T47D (cell line): ENCODE data around the gene IGBP1.
"Not testable (repeated sequence)": the region's sequence is repeated elsewhere in the genome, so short reads cannot be mapped to it uniquely, and the experiment has no call there.

ENCODE experiments used
- DNase-seq, 2 experiments: peaks; one replicate each; pipeline versions ENCODE4 v3.0.0 to v3.0.0-alpha.2; 2011 to 2012; ENCODE audit warnings: low read depth in 1 of 2, low spot score in 1 of 2
- JUND ChIP-seq: IDR thresholded peaks from 2 replicates; pipeline ENCODE4 v1.6.1; 2012; ENCODE audit warnings: low read depth
- in situ Hi-C: cut with HindIII; loops from 2 replicates; pipeline ENCODE4 v1.10.0; 2016; ENCODE audit warnings: low sequenced_read_pairs, low pct_unique_long_range_greater_than_20kb

Gene IGBP1

GRCh38 chrX:70133303-70134115, at the start of gene IGBP1:
TSS of gene IGBP1 (plus strand) at chrX:70133447. CDS start at chrX:70133948, 501 bp downstream.
- DNase-seq = peak; percentile 24 to 64
- TF ChIP-seq JUND = no peak
- in situ Hi-C loops = no loop called here

DNA sequence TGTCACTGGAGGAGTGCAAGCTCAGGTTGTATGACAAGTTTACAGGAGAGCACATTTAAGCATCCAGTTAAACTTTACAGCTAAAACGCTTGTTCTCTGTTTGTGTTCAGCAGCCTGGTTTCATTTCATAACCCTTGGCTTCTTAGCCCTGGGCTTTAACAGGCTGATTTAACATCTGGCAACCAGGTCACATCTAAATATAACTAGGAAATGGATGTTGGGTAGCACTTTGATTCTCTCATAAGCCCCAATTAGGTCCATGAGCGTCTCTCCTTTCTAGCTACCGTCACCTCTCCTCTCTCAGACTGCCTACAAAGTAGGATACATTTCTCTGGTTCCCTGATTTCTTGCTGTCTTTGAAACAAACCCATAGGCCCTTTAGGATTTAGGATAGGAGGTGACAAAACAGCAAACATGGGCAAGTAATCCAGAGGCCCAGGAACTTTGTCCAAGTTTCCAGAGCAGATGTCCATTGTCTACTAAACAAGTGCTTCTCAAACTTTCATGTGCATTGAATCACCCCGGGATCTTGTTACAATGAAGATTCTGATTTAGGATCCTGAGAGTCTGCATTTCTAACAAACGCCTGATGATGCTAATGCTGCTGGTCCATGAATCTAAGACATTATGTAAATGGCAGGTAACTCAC, 48.5 kb upstream of the IGBP1 start:
- TF ChIP-seq JUND = no peak
- in situ Hi-C loops = no loop called here
- DNase-seq = no peak

- DNase-seq = peak in 1 of 2 experiments; percentile 30
- in situ Hi-C loops = no loop called here
- TF ChIP-seq JUND = no peak
Observed at GRCh38 chrX:70087857-70088630, 45.2 kb upstream of the IGBP1 start.

DNA sequence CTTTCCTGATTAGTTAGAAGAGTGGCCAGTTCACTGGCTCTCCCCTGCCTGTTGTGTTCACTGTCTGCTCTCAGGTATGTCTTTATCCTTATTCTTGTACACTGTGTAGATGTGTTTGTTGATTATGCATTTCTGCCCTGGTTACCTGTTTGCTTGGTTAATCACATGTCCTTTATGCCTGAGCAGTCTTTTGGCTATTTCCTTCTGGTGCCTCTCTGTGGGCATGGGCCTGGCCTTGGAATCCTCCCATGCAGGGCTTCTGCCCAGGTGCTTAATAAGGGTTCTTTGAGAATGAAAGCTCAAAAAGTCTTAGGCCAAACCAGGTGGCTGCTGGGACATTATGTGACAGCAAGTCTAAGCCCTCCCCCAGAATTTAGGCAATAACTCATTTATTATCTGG, 44.5 kb upstream of the IGBP1 start:
- peak in 1 of 2 experiments; percentile 36 for DNase-seq
- TF ChIP-seq JUND = no peak
- in situ Hi-C loops = no loop called here

GRCh38 chrX:70089604-70090297, 43.5 kb upstream of the IGBP1 start:
- TF ChIP-seq JUND = no peak
- in situ Hi-C loops = no loop called here
- no peak for DNase-seq

DNA sequence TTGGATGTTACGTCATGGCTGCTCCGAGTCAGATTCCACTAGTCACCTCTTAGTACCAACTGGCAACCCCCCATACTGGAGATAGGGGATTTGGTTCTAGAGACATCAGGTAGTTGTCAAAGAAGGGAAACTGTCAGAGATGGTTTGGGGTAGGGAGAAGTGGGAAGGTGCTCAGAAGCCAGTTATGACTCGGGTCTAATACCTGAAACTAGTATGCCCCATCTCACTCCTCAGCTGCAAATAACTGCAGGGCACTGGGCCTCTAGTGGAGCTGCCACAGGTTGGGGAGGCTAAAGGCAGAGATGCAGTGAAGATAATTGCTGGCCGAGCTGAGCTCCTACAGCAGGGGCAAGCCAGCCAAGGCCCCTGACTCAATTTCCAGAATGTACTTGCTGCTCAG, 41.0 kb upstream of the IGBP1 start:
- DNase-seq = no peak
- TF ChIP-seq JUND = no peak
- in situ Hi-C loops = no loop called here

DNA sequence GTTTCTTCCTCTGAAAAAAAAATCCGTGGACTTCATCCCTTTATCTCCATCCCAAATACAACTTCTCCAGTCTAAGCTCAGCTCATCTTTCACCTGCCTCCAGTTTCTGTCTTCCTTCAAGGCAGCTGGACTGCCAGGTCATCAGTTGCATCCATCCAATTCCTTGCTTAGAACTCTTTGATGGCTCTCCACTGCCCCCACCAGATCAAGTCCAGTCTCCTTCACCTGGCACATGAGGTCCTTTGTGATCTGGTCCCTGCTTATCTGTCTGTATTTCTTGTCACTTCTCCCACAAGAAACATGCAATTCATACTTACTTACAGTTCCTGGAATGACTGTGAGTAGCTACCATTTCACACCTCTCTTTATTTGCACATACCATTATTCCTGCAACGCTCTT, 37.2 kb upstream of the IGBP1 start:
- peak in 1 of 2 experiments; percentile 26 for DNase-seq
- in situ Hi-C loops = no loop called here

DNA sequence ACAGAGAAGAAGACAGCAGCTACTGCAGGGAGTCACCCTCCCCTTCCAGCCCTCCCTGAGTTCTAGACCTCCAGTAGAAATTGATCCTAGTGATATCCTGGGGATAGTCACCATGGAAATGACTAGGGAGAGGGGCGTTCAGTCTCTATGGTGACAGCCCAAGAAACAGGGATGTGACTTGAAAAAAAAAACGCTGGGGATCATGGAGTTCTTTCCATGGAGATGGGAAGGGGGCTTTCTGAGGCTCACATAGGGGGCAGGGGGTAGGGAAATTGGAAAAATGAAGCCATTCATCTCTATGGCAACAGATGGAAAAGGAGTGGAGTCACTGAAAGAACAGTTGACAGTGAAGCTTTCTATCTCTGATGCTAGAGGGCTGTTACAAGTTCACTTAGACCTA, 28.0 kb upstream of the IGBP1 start:
- in situ Hi-C loops = no loop called here
- no peak for DNase-seq
- TF ChIP-seq JUND = no peak

More for the DNA sequence above, 37.2 kb upstream of the IGBP1 start:
- TF ChIP-seq JUND = no peak

- in situ Hi-C loops, DNase-seq: not testable (repeated sequence)
Observed at GRCh38 chrX:70111436-70112026, 21.7 kb upstream of the IGBP1 start.

GRCh38 chrX:70117738-70118137, 15.5 kb upstream of the IGBP1 start:
- peak in 1 of 2 experiments; percentile 63 for DNase-seq
- in situ Hi-C loops = no loop called here
- no peak for TF ChIP-seq JUND

DNA sequence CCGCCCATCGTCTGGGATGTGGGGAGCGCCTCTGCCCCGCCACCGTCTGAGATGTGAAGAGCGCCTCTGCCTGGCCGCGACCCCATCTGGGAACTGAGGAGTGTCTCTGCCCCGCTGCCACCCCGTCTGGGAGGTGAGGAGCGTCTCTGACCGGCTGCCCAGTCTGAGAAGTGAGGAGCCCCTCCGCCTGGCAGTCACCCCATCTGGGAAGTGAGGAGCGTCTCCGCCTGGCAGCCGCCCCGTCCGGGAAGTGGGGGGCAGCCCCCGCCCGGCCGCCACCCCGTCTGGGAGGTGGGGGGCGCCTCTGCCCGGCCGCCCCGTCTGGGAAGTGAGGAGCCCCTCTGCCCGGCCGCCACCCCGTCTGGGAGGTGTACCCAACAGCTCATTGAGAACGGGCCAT, 10.2 kb upstream of the IGBP1 start:
- DNase-seq, in situ Hi-C loops: not testable (repeated sequence)

DNA sequence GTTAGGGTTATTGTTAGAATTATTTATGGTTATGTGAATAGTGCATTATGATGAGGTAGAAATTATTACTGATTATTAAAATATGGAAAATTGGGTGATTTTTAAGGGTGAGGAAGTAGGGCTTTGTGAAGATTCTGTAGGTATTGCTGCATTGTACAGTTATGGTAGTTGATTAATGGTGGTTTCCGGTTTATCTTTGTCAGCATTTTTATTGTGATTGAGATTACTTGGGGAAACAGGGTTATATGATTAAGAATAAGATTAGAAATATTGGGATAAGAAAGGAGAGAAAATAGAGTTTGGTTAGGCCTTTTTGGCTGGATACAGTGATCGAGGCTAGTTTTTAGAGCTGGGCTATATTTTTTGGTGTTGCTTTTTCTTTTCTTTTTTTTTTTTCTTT, 8.6 kb upstream of the IGBP1 start:
- no peak for TF ChIP-seq JUND
- in situ Hi-C loops = no loop called here

More for the DNA sequence above, 8.6 kb upstream of the IGBP1 start:
- DNase-seq = no peak
